HUES64 (cell line): Measurements from ENCODE around the gene PLSCR3.

Experiments used
- H3K27ac ChIP-seq: 2 replicates; pipeline ENCODE4 v1.7.0; 2013; ENCODE audit warnings: low read depth, low read length, inconsistent platforms
- H3K27me3 ChIP-seq: 2 replicates; pipeline ENCODE4 v1.6.1; 2013; ENCODE audit warnings: mild to moderate bottlenecking, low read length; ENCODE audit not compliant: insufficient read depth
- H3K36me3 ChIP-seq: 2 replicates; pipeline ENCODE4 v1.6.1; 2013; ENCODE audit warnings: mild to moderate bottlenecking, low read length; ENCODE audit not compliant: insufficient read depth
- H3K4me1 ChIP-seq: 2 replicates; pipeline ENCODE4 v1.6.1; 2013; ENCODE audit warnings: mild to moderate bottlenecking, low read length, moderate library complexity; ENCODE audit not compliant: insufficient read depth
- H3K4me3 ChIP-seq: 2 replicates; pipeline ENCODE4 v1.5.1; 2013; ENCODE audit warnings: mild to moderate bottlenecking, low read length, moderate library complexity
- H3K9ac ChIP-seq: 2 replicates; pipeline ENCODE4 v1.6.1; 2013; ENCODE audit warnings: mild to moderate bottlenecking, low read depth, low read length
- H3K9me3 ChIP-seq: 2 replicates; pipeline ENCODE4 v1.6.1; 2013; ENCODE audit warnings: low read depth, low read length; ENCODE audit not compliant: insufficient read depth
- WGBS: fragments of 150-250, 120-280 bp; methylation state at CpG from one replicate; pipeline ENCODE4 v1.1.7; 2013; ENCODE audit warnings: missing lambda C conversion rate; 5-methylcytosine and 5-hydroxymethylcytosine counted together

Gene PLSCR3

GRCh38 chr17:7425756-7426155 lies 31.4 kb upstream of the PLSCR3 start:
- Histone ChIP-seq H3K27me3 (no peaks in the 10 kb centered on the region), H3K36me3 (no peaks in the 10 kb centered on the region), H3K27ac (no peak overlapping the region), H3K9ac (no peak overlapping the region), H3K9me3 (no peaks in the 10 kb centered on the region), H3K4me1 (no peaks in the 10 kb centered on the region), H3K4me3 (no peak overlapping the region)
- 87% methylated on average over 8 of the region's 8 CpGs for WGBS

GRCh38 chr17:7425316-7425715 lies 31.0 kb upstream of the PLSCR3 start, which contains the start of gene SPEM2:
TSS of gene SPEM2 (plus strand) at chr17:7425616. CDS start at chr17:7425689, 73 bp downstream.
- no peak within 1 kb of the TSS for H3K4me3 ChIP-seq
- no peaks in the 10 kb centered on the region for H3K4me1 ChIP-seq
- no peaks in the 10 kb centered on the region for H3K36me3 ChIP-seq
- no peak within 1 kb of the TSS for H3K9ac ChIP-seq
- 92% methylated on average over 7 of the region's 7 CpGs for WGBS
- no peaks in the 10 kb centered on the region for H3K27me3 ChIP-seq
- H3K9me3 ChIP-seq = no peaks in the 10 kb centered on the region
- no peak within 1 kb of the TSS for H3K27ac ChIP-seq

- Histone ChIP-seq H3K27me3 (no peaks in the 10 kb centered on the region), H3K9me3 (no peaks in the 10 kb centered on the region), H3K4me1 (no peaks in the 10 kb centered on the region; the same call in 1 of the 2 replicates), H3K4me3 (no peak overlapping the region), H3K9ac (no peak overlapping the region), H3K36me3 (no peaks in the 10 kb centered on the region), H3K27ac (no peak overlapping the region)
- 95% methylated on average over 4 of the region's 4 CpGs for WGBS
These were observed 29.4 kb upstream of the PLSCR3 start for GRCh38 chr17:7423679-7424078.

- peaks cover 8% of the 10 kb centered on the region for H3K36me3 ChIP-seq
- H3K4me3 ChIP-seq = no peak overlapping the region
- no peak overlapping the region for H3K27ac ChIP-seq
- no peaks in the 10 kb centered on the region for H3K27me3 ChIP-seq
- WGBS = 93% methylated on average over 16 of the region's 16 CpGs
- H3K9me3 ChIP-seq = no peaks in the 10 kb centered on the region
- no peaks in the 10 kb centered on the region; the same call in 1 of the 2 replicates for H3K4me1 ChIP-seq
- H3K9ac ChIP-seq = no peak overlapping the region
These were observed 26.9 kb upstream of the PLSCR3 start for GRCh38 chr17:7421186-7421585.

GRCh38 chr17:7419819-7420610 lies 25.7 kb upstream of the PLSCR3 start, which contains the start of gene SPEM1:
TSS of gene SPEM1 (plus strand) at chr17:7420324. CDS start at chr17:7420385, 61 bp downstream.
- Histone ChIP-seq H3K4me3 (no peak within 1 kb of the TSS), H3K27ac (no peak within 1 kb of the TSS), H3K27me3 (no peaks in the 10 kb centered on the region), H3K9ac (no peak within 1 kb of the TSS), H3K9me3 (no peaks in the 10 kb centered on the region), H3K36me3 (peaks cover 17% of the 10 kb centered on the region), H3K4me1 (no peaks in the 10 kb centered on the region; the same call in 1 of the 2 replicates)
- WGBS = 85% methylated on average over 17 of the region's 17 CpGs

- no peaks in the 10 kb centered on the region for H3K9me3 ChIP-seq
- no peaks in the 10 kb centered on the region for H3K27me3 ChIP-seq
- peaks cover 22% of the 10 kb centered on the region for H3K36me3 ChIP-seq
- no peak overlapping the region; the same call in 1 of the 2 replicates for H3K27ac ChIP-seq
- no peak overlapping the region for H3K9ac ChIP-seq
- no peaks in the 10 kb centered on the region; the same call in 1 of the 2 replicates for H3K4me1 ChIP-seq
- no peak overlapping the region for H3K4me3 ChIP-seq
- 72% methylated on average over 18 of the region's 18 CpGs for WGBS
These were observed 24.3 kb upstream of the PLSCR3 start for GRCh38 chr17:7418472-7419152.

- peaks cover 5% of the 10 kb centered on the region; the same call in 1 of the 2 replicates for H3K4me1 ChIP-seq
- WGBS = 93% methylated on average over 54 of the region's 54 CpGs
- no peak overlapping the region for H3K27ac ChIP-seq
- no peaks in the 10 kb centered on the region for H3K9me3 ChIP-seq
- no peak overlapping the region for H3K4me3 ChIP-seq
- no peak overlapping the region for H3K9ac ChIP-seq
- H3K27me3 ChIP-seq = no peaks in the 10 kb centered on the region
- H3K36me3 ChIP-seq = peaks cover 22% of the 10 kb centered on the region
These were observed 22.8 kb upstream of the PLSCR3 start for GRCh38 chr17:7417056-7417655.

GRCh38 chr17:7416323-7416722 lies 22.0 kb upstream of the PLSCR3 start:
- Histone ChIP-seq H3K9me3 (no peaks in the 10 kb centered on the region), H3K27ac (no peak overlapping the region), H3K4me3 (no peak overlapping the region), H3K36me3 (peaks cover 22% of the 10 kb centered on the region), H3K9ac (no peak overlapping the region), H3K4me1 (peaks cover 6% of the 10 kb centered on the region; the same call in 1 of the 2 replicates), H3K27me3 (no peaks in the 10 kb centered on the region)
- 89% methylated on average over 5 of the region's 6 CpGs for WGBS

GRCh38 chr17:7415784-7416183 lies 21.5 kb upstream of the PLSCR3 start:
- H3K27me3 ChIP-seq = no peaks in the 10 kb centered on the region
- no peak overlapping the region for H3K9ac ChIP-seq
- WGBS = 94% methylated on average over 23 of the region's 23 CpGs
- H3K4me3 ChIP-seq = no peak overlapping the region
- H3K9me3 ChIP-seq = no peaks in the 10 kb centered on the region
- H3K27ac ChIP-seq = no peak overlapping the region
- peaks cover 6% of the 10 kb centered on the region; the same call in 1 of the 2 replicates for H3K4me1 ChIP-seq
- peaks cover 23% of the 10 kb centered on the region for H3K36me3 ChIP-seq

GRCh38 chr17:7414837-7415236 lies 20.5 kb upstream of the PLSCR3 start:
- Histone ChIP-seq H3K36me3 (peaks cover 33% of the 10 kb centered on the region), H3K27ac (no peak overlapping the region), H3K4me1 (peaks cover 6% of the 10 kb centered on the region; the same call in 1 of the 2 replicates), H3K4me3 (no peak overlapping the region), H3K9ac (no peak overlapping the region), H3K27me3 (no peaks in the 10 kb centered on the region), H3K9me3 (no peaks in the 10 kb centered on the region)
- 88% methylated on average over 14 of the region's 14 CpGs for WGBS
